Left ventricle myocardium inferior (tissue), 1 donor: ENCODE data around the gene COLQ. TPM values are rescaled to one million over a fixed set of nuclear protein-coding genes. Genes with fewer than 3 reads are reported as not detected.

Experiments used
- DNase-seq: peaks from one replicate; pipeline ENCODE4 v3.0.0-alpha.2; 2020
- H3K27ac ChIP-seq: fragments of 200-600 bp; replicated peaks from 2 replicates; pipeline ENCODE4 v1.8.0; 2021
- H3K27me3 ChIP-seq: fragments of 200-600 bp; 2 replicates; pipeline ENCODE4 v1.8.0; 2021; ENCODE audit warnings: low read depth
- H3K36me3 ChIP-seq: fragments of 200-600 bp; 2 replicates; pipeline ENCODE4 v1.8.0; 2021
- H3K4me1 ChIP-seq: fragments of 200-600 bp; 2 replicates; pipeline ENCODE4 v1.8.0; 2021
- H3K4me3 ChIP-seq: fragments of 200-600 bp; 2 replicates; pipeline ENCODE4 v1.8.0; 2021; ENCODE audit warnings: mild to moderate bottlenecking, moderate library complexity
- H3K9me3 ChIP-seq: fragments of 200-600 bp; replicated peaks from 2 replicates; pipeline ENCODE4 v1.8.0; 2021
- CTCF ChIP-seq: fragments of 200-600 bp; IDR thresholded peaks from 2 replicates; pipeline ENCODE4 v1.8.0; 2021; ENCODE audit warnings: antibody characterized with exemption, mild to moderate bottlenecking, borderline replicate concordance
- intact Hi-C: fragments of 100-400 bp; cut with micrococcal nuclease; formaldehyde crosslinking; loops from one replicate; pipeline ENCODE4 v1.11.0; 2022
- microRNA-seq: library from miRNA; unstranded; fragments of <30 nt; microRNA quantifications from one replicate; pipeline ENCODE4 v1.2.0, GENCODE V29; 2020
- total RNA-seq: library from RNA; stranded (reverse); fragmentation: NEBNext Ultra II Directional; extraction: Animal tissue kit (Norgen Biotek cat#: 25700); gene quantifications from one replicate; pipeline ENCODE4 v1.2.1, GENCODE V29; 2021
- donor health status: DM: no; HTN: yes; CAD: no; lungs with severe emphysema.

COLQ gene
- total RNA-seq, 1 donor from 2014 or later: 14.9 TPM

- no peak for TF ChIP-seq CTCF
- intact Hi-C loops: loop anchor here (10.0 kb wide), 1 partner anchor 200 kb away; the partner anchor contains the start of gene CAPN7
- DNase-seq: no peak
- H3K27ac ChIP-seq: no peak overlapping the region
- no peaks in the 10 kb centered on the region for H3K4me1 ChIP-seq
- no peaks in the 10 kb centered on the region for H3K27me3 ChIP-seq
- no peaks in the 10 kb centered on the region for H3K9me3 ChIP-seq
- H3K4me3 ChIP-seq: no peak overlapping the region
- peaks cover under 1% of the 10 kb centered on the region for H3K36me3 ChIP-seq
Measured at GRCh38 chr3:15404767-15405166, 116.7 kb downstream of the COLQ start.

- Histone ChIP-seq H3K27me3 (no peaks in the 10 kb centered on the region), H3K9me3 (no peaks in the 10 kb centered on the region), H3K27ac (no peak overlapping the region), H3K36me3 (no peaks in the 10 kb centered on the region), H3K4me3 (no peak overlapping the region), H3K4me1 (no peaks in the 10 kb centered on the region)
- no peak for TF ChIP-seq CTCF
- intact Hi-C loops: loop anchor here (10.0 kb wide), 1 partner anchor 199 kb away; the partner anchor contains the start of gene CAPN7
- DNase-seq: no peak
Measured at GRCh38 chr3:15403965-15404364, 117.5 kb downstream of the COLQ start.

DNA sequence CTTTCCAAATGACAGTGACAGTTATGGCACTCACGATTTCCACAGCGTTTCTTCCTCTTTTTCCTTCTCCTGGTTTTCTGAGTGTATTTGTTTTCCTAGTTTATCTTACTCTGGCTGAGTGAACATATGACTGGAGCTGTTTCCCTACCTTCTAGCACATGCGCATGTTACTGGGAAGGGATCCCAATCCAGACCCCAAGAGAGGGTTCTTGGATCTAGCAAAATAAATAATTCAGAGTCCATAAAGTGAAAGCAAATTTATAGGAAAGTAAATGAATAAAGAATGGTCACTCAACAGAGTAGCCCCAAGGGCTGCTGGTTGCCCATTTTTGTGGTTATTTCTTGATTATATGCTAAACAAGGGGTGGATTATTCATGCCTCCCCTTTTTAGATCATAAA is 118.0 kb downstream of the COLQ start:
- Histone ChIP-seq H3K27me3 (no peaks in the 10 kb centered on the region), H3K36me3 (no peaks in the 10 kb centered on the region), H3K4me1 (no peaks in the 10 kb centered on the region), H3K27ac (no peak overlapping the region), H3K4me3 (no peak overlapping the region), H3K9me3 (no peaks in the 10 kb centered on the region)
- no peak for TF ChIP-seq CTCF
- intact Hi-C loops: loop anchor here (10.0 kb wide), 1 partner anchor 199 kb away; the partner anchor contains the start of gene CAPN7
- no peak for DNase-seq

DNA sequence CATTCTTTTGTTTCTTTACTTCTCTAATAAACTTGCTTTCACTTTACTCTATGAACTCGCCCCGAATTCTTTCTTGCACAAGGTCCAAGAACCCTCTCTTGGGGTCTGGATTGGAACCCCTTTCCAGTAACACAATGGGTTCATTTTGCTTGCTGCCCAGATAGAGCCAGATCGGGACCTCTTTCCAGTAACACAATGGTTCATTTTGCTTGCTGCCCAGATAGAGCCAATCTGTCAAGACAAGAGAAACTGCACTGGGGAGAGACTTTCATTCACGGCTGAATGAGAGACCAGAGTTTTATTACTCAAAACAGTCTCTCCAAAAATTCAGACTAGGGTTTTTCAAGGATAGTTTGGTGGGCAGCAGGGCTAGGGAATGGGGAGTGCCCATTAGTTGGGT is 119.6 kb downstream of the COLQ start:
- H3K4me1 ChIP-seq: no peaks in the 10 kb centered on the region
- peaks cover 4% of the 10 kb centered on the region for H3K9me3 ChIP-seq
- no peak for TF ChIP-seq CTCF
- peaks cover 5% of the 10 kb centered on the region for H3K36me3 ChIP-seq
- H3K27me3 ChIP-seq: no peaks in the 10 kb centered on the region
- intact Hi-C loops: loop anchor here (10.0 kb wide), 1 partner anchor 197 kb away; the partner anchor contains the start of gene CAPN7
- no peak overlapping the region for H3K27ac ChIP-seq
- H3K4me3 ChIP-seq: no peak overlapping the region
- no peak for DNase-seq

Small RNA genes lying within 50 kb of the gene (microRNA-seq; reads per million reads assigned to microRNA genes)
- not detected for gene MIR4270

Other genes with a start within 250 kb of the COLQ start
- gene SH3BP5, start 189.1 kb downstream of the COLQ start, total RNA-seq: 8.8 TPM
- 11.3 TPM for gene METTL6, start 94.2 kb downstream of the COLQ start, total RNA-seq
- gene EAF1, start 94.1 kb downstream of the COLQ start, total RNA-seq: 7.6 TPM
- 14.9 TPM for gene HACL1, start 79.9 kb upstream of the COLQ start, total RNA-seq
- 9.2 TPM for gene BTD, start 80.0 kb upstream of the COLQ start, total RNA-seq